GM12878 (cell line): Measurements from ENCODE around the gene KRTAP10-1. TPM values are rescaled to one million over a fixed set of nuclear protein-coding genes. Genes with fewer than 3 reads are reported as not detected.

ENCODE experiments used
- ATAC-seq: fragments of 200-7000 bp; cut with Tn5 transposase; 3 replicates; pipeline ENCODE4 v1.9.1; 2020; ENCODE audit warnings: mild to moderate bottlenecking, moderate library complexity
- BruUV-seq: library from RNA; stranded (reverse); fragments of 400-500 nt; replicated peaks from 2 replicates; lab custom pipeline; 2021; lab: Mats Ljungman, UMichigan
- CTCF ChIA-PET: fragments of 300-600 bp; sonication (Branson Sonifier 250); formaldehyde crosslinking; extraction: SDS; loops from one replicate; lab custom pipeline; 2021; ENCODE audit warnings: inconsistent platforms; lab: Yijun Ruan, JAX
- POLR2A ChIA-PET: fragments of 350-600 bp; formaldehyde crosslinking; extraction: SDS; loops from one replicate; lab custom pipeline; 2021; ENCODE audit warnings: inconsistent platforms; lab: Charles Lee
- RAD21 ChIA-PET: fragments of 300-600 bp; sonication (Branson Sonifier 250); formaldehyde crosslinking; loops from one replicate; lab custom pipeline; 2023; ENCODE audit warnings: antibody characterized with exemption; ENCODE audit not compliant: unreplicated experiment; lab: Charles Lee
- SMC1A ChIA-PET: fragments of 300-600 bp; sonication (Branson Sonifier 250); formaldehyde crosslinking; loops from one replicate; lab custom pipeline; 2023; ENCODE audit not compliant: unreplicated experiment, uncharacterized antibody; lab: Charles Lee
- DNase-seq: peaks from one replicate; pipeline ENCODE4 v3.0.0-alpha.2; 2011; ENCODE audit warnings: low read depth, low spot score
- FAIRE-seq: peaks from 3 replicates; lab custom pipeline; 2011; peaks lifted over from hg19 to GRCh38; lab: Jason Lieb, UNC
- H2AFZ ChIP-seq: 2 replicates; pipeline ENCODE4 v1.6.0; 2011; ENCODE audit warnings: low read depth, low read length, control low read depth; ENCODE audit not compliant: control insufficient read depth
- H3K27ac ChIP-seq: 2 replicates; pipeline ENCODE4 v1.5.1; 2011; ENCODE audit warnings: control low read depth; ENCODE audit not compliant: control insufficient read depth, insufficient read depth
- H3K27me3 ChIP-seq, 2 experiments: replicated peaks in 1 of 2; 2 replicates each; pipeline versions ENCODE4 v1.6.0 to v1.6.1; 2011; ENCODE audit warnings: low read length in 1 of 2; ENCODE audit not compliant: control insufficient read depth in 2 of 2, insufficient read depth in 2 of 2
- H3K36me3 ChIP-seq, 2 experiments: 2 replicates each; pipeline ENCODE4 v1.5.1; 2011; ENCODE audit warnings: low read length in 1 of 2; ENCODE audit not compliant: control insufficient read depth in 2 of 2, insufficient read depth in 2 of 2
- H3K4me1 ChIP-seq: 2 replicates; pipeline ENCODE4 v1.6.1; 2011; ENCODE audit warnings: mild to moderate bottlenecking, low read length, moderate library complexity, mixed read lengths; ENCODE audit not compliant: control insufficient read depth, insufficient read depth
- H3K4me2 ChIP-seq: 2 replicates; pipeline ENCODE4 v1.6.0; 2011; ENCODE audit warnings: control low read depth; ENCODE audit not compliant: control insufficient read depth, insufficient read depth
- H3K4me3 ChIP-seq: fragments of 200-600 bp; sonication (generic); 2 replicates; pipeline ENCODE4 v1.5.1; 2016
- H3K79me2 ChIP-seq: 2 replicates; pipeline ENCODE4 v1.6.0; 2011; ENCODE audit warnings: low read length; ENCODE audit not compliant: control insufficient read depth, insufficient read depth
- H3K9ac ChIP-seq: 2 replicates; pipeline ENCODE4 v1.8.0; 2011; ENCODE audit warnings: low read length, control low read depth, mixed read lengths; ENCODE audit not compliant: control insufficient read depth, insufficient read depth
- H3K9me3 ChIP-seq: replicated peaks from 3 replicates; pipeline ENCODE4 v1.5.1; 2011; ENCODE audit warnings: mild to moderate bottlenecking, low read length; ENCODE audit not compliant: control insufficient read depth, insufficient read depth
- H4K20me1 ChIP-seq: 2 replicates; pipeline ENCODE4 v1.6.0; 2011; ENCODE audit not compliant: control insufficient read depth, insufficient read depth
- ASH2L ChIP-seq: fragments of 300-600, 200-600 bp; sonication (generic); IDR thresholded peaks from 2 replicates; pipeline ENCODE4 v1.6.1; 2017; ENCODE audit warnings: low read depth, mild to moderate bottlenecking, borderline replicate concordance
- BHLHE40 ChIP-seq, 2 experiments: fragments of 450-650 bp in 1 of 2; IDR thresholded peaks; 2 replicates each; pipeline ENCODE4 v1.6.1; 2011 to 2017; ENCODE audit warnings: low read depth in 2 of 2, borderline replicate concordance in 1 of 2, improper control_type of control experiment in 1 of 2, low read length in 1 of 2, mild to moderate bottlenecking in 1 of 2
- GATAD2B ChIP-seq: fragments of 450-650 bp; conservative IDR thresholded peaks from 2 replicates; pipeline ENCODE4 v1.6.1; 2017; ENCODE audit warnings: low read depth, mild to moderate bottlenecking, moderate library complexity
- WGBS: methylation state at CpG from one replicate; pipeline ENCODE4 v1.1.6; 2016; ENCODE audit warnings: low lambda C conversion rate; ENCODE audit not compliant: insufficient replicate concordance, insufficient coverage; ENCODE audit errors: missing lambda C conversion rate; 5-methylcytosine and 5-hydroxymethylcytosine counted together
- in situ Hi-C: fragments of 300-500 bp; cut with MboI; formaldehyde crosslinking; loops from 9 replicates; pipeline ENCODE4 v1.14.3; 2018; ENCODE audit warnings: mixed read lengths
- intact Hi-C: fragments of 100-400 bp; cut with micrococcal nuclease; formaldehyde crosslinking; loops from one replicate; pipeline ENCODE4 v1.14.2; 2022; ENCODE audit not compliant: unreplicated experiment
- polyA plus RNA-seq, 11 experiments: library from polyadenylated mRNA; depleted of rRNA in 4 of 11; unstranded in 6 of 11; stranded (reverse) in 5 of 11; fragments of >200 nt; fragmentation: Nextera tagmentation in 4 of 11; fragmentation: Illumina TruSeq in 1 of 11; extraction: Ambion mirVana in 4 of 11; extraction: Trizol in 1 of 11; gene quantifications; 1 replicate in 1 of 11; 2 replicates in 10 of 11; pipeline versions ENCODE4 v1.2.1 to v1.2.3, GENCODE V29; 2011 to 2016; ENCODE audit warnings: inconsistent platforms in 2 of 11, missing spikeins in 2 of 11, low read depth in 1 of 11
- total RNA-seq, 4 experiments: library from RNA; depleted of rRNA in 3 of 4; stranded (reverse); fragments of >200 nt in 3 of 4; fragmentation: Illumina TruSeq in 1 of 4; extraction: Trizol in 1 of 4; gene quantifications; 2 replicates each; pipeline versions ENCODE4 v1.2.1 to v1.2.3, GENCODE V29; 2013 to 2021
- TF ChIP-seq, protein P1 (sequence below): IDR thresholded peaks from 2 replicates; pipeline ENCODE4 v1.6.1; 2011; ENCODE audit warnings: low read depth, low read length, improper control_type of control experiment, borderline replicate concordance
- TF ChIP-seq, protein P2 (sequence below): fragments of 450-650 bp; IDR thresholded peaks from 2 replicates; pipeline ENCODE4 v1.6.1; 2017; ENCODE audit warnings: borderline replicate concordance

KRTAP10-1 gene
- total and polyA plus RNA-seq, 10 of the 15 experiments (the other 5 are each of a cell fraction or from before 2014, with no cell fraction given) = not detected

DNA sequence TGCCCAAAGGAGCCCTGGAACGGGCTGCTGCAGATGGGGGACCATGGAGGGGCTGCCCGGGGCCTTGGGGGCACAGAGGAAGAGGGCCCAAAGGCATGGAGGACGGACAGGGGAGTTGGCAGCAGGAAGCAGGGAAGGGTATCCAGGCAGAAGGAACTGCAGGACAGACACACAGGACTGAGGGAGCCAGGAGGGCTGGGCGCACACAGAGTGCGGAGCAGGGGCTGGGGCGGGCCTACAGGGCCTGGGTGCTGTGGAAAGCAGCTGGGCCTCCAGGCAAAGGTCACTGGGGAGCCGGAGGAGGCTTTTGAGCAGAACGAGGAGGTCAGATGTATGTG, 28.1 kb downstream of the KRTAP10-1 start:
- Histone ChIP-seq H3K9ac (no peak overlapping the region), H3K36me3 (no peaks in the 10 kb centered on the region), H4K20me1 (no peaks in the 10 kb centered on the region), H3K27me3 (no peaks in the 10 kb centered on the region; a peak in 1 of 4 replicates), H3K4me1 (no peaks in the 10 kb centered on the region), H2AFZ (no peak overlapping the region), H3K4me3 (no peak overlapping the region), H3K27ac (no peak overlapping the region), H3K4me2 (no peak overlapping the region), H3K79me2 (no peaks in the 10 kb centered on the region), H3K9me3 (no peaks in the 10 kb centered on the region)
- intact Hi-C loops = no loop called here
- in situ Hi-C loops = no loop called here
- DNase-seq = no peak
- no peak for FAIRE-seq
- BruUV-seq = no TSS peak
- RAD21 ChIA-PET = interaction anchor here (1.2 kb wide), 1 partner anchor 231 kb away, joined by 3 read pairs; no protein-coding TSS in a partner anchor
- TF ChIP-seq, protein P1, sequence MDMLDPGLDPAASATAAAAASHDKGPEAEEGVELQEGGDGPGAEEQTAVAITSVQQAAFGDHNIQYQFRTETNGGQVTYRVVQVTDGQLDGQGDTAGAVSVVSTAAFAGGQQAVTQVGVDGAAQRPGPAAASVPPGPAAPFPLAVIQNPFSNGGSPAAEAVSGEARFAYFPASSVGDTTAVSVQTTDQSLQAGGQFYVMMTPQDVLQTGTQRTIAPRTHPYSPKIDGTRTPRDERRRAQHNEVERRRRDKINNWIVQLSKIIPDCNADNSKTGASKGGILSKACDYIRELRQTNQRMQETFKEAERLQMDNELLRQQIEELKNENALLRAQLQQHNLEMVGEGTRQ = no peak
- no peak for TF ChIP-seq GATAD2B
- TF ChIP-seq ASH2L = no peak
- ATAC-seq = no peak
- SMC1A ChIA-PET = interaction anchor here (1.5 to 2.6 kb wide), 2 partner anchors 281 kb away, joined by 3 to 12 read pairs; no protein-coding TSS in a partner anchor
- CTCF ChIA-PET = interaction anchor here (0.7 to 3.1 kb wide), 3 partner anchors 230 to 425 kb away, joined by 3 to 30 read pairs (median 5); no protein-coding TSS in a partner anchor
- POLR2A ChIA-PET = no interaction called here
- 25% methylated on average over 8 of the region's 8 CpGs for WGBS

DNA sequence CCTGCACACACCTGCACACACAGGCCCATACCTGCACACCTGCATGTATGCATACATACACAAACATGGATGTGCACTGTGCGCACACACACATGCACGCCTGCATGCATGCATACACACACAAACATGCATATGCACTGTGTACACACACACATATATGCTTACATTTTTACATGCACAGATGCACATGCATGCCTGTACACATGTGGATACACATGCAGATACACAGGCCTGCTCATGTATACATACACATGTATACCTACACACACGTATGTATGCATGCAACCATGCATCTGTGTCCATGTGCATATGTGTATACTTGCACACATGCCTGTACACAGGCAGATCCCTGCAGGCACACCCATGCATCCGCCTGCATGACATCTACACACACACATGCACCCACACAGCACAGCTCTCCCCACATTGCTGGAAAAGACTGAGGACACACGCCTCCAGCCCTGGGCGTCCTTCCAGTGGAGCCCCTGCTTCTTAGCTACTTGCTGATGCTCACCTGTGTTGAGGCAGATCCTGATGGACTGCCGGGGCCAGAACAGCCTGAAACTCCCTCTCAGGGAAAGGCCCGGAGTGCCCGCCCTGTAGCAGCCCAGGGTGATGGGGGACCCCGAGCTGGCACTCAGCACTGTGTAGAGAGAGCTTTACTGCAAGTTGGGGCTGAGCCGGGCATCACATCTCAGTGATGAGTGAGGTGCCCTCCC, 28.6 kb downstream of the KRTAP10-1 start:
- in situ Hi-C loops (no loop called here), intact Hi-C loops (no loop called here)
- RAD21 ChIA-PET = interaction anchor here (1.2 to 1.6 kb wide), 3 partner anchors 230 to 416 kb away, joined by 6 to 17 read pairs (median 9); no protein-coding TSS in a partner anchor
- H3K27me3 ChIP-seq = no peaks in the 10 kb centered on the region; a peak in 1 of 4 replicates
- CTCF ChIA-PET = interaction anchor here (0.7 to 3.1 kb wide), 13 partner anchors 8 to 890 kb away, joined by 3 to 37 read pairs (median 3); partner anchors contain the start of gene UBE2G2
- ATAC-seq (no peak), FAIRE-seq (no peak), DNase-seq (no peak)
- no peaks in the 10 kb centered on the region for H3K9me3 ChIP-seq
- H3K4me1 ChIP-seq = no peaks in the 10 kb centered on the region
- H3K36me3 ChIP-seq = no peaks in the 10 kb centered on the region
- no peak overlapping the region for H2AFZ ChIP-seq
- SMC1A ChIA-PET = interaction anchor here (1.3 to 2.6 kb wide), 4 partner anchors 231 to 616 kb away, joined by 3 to 12 read pairs (median 8); no protein-coding TSS in a partner anchor
- no peak overlapping the region for H3K9ac ChIP-seq
- H3K79me2 ChIP-seq = no peaks in the 10 kb centered on the region
- TF ChIP-seq, protein P2, sequence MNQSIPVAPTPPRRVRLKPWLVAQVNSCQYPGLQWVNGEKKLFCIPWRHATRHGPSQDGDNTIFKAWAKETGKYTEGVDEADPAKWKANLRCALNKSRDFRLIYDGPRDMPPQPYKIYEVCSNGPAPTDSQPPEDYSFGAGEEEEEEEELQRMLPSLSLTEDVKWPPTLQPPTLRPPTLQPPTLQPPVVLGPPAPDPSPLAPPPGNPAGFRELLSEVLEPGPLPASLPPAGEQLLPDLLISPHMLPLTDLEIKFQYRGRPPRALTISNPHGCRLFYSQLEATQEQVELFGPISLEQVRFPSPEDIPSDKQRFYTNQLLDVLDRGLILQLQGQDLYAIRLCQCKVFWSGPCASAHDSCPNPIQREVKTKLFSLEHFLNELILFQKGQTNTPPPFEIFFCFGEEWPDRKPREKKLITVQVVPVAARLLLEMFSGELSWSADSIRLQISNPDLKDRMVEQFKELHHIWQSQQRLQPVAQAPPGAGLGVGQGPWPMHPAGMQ = no peak
- TF ChIP-seq BHLHE40 (IDR thresholded peaks at IDR 0.05; ENCODE audit: borderline replicate concordance in 1 of 2, low read depth in 2 of 2, low read length in 1 of 2) = 0 out of 4 replicates have a peak, but pooled peaks of 1 of the 2 experiments have one; percentile 20
- H3K4me3 ChIP-seq = no peak overlapping the region
- BruUV-seq = no TSS peak
- 38% methylated on average over 11 of the region's 11 CpGs for WGBS
- POLR2A ChIA-PET = interaction anchor here (0.5 kb wide), 1 partner anchor 439 kb away, joined by 3 read pairs; no protein-coding TSS in a partner anchor
- no peak overlapping the region for H3K27ac ChIP-seq
- H4K20me1 ChIP-seq = no peaks in the 10 kb centered on the region
- no peak overlapping the region for H3K4me2 ChIP-seq
